Smooth muscle cell of the brain vasculature (primary cell): ENCODE data around the gene NUDT8.
"Not testable (repeated sequence)": the region's sequence is repeated elsewhere in the genome, so short reads cannot be mapped to it uniquely, and the experiment has no call there.

Experiments
- DNase-seq: peaks from one replicate; pipeline ENCODE4 v3.0.0-alpha.2; 2012; ENCODE audit warnings: low read depth, low spot score

The NUDT8 gene

DNA sequence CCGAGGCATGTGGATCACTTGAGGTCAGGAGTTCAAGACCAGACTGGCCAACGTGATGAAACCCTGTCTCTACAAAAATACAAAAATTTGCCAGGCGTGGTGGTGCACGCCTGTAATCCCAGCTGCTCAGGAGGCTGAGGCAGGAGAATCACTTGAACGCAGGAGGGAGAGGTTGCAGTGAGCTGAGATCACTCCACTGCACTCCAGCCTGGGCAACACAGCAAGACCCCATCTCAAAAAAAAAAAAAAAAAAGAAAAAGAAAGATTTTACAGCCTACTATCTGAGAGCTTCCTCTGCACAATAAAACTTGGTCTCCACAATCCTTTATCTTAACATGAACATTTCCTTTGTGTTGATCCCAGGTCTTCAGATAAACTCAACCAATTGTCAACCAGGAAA is 31.0 kb upstream of the NUDT8 start:
- not testable (repeated sequence) for DNase-seq

DNA sequence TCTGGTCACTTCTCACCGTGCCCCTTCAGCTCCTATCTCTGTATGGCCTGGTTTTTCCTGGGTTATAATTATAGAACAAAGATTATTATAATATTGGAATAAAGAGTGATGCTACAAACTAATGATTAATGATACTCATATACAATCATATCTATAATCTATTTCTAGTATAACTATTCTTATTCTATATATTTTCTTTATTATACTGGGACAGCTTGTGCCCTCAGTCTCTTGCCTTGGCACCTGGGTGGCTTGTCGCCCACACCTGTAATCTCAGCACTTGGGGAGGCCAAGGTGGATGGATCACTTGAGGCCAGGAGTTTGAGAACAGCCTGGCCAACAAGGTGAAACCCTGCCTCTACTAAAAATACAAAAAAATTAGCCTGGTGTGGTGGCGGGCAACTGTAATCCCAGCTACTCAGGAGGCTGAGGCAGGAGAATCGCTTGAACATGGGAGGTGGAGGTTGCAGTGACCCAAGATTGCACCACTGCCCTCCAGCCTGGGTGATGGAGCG is 30.0 kb upstream of the NUDT8 start:
- DNase-seq, result not testable (repeated sequence)

DNA sequence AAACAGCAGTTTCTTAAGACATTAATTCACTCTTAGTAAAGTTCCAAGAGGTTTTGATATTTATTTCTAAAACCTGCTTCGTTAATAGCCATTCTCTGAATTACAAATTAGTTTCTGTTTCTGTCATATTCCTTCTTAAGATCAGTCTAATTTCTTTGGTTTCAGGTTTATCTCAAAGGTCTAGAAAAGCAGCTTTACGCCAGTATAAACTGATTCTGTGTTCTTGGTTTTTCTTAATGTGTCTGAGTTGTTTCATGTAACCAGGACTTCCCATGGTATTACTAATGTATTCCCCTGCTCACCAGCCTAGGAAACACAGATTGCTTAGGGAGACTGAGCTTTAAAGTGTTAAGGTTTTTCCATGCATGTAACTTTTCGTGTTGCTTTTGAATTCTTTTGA is 27.6 kb upstream of the NUDT8 start:
- DNase-seq, result no peak

DNA sequence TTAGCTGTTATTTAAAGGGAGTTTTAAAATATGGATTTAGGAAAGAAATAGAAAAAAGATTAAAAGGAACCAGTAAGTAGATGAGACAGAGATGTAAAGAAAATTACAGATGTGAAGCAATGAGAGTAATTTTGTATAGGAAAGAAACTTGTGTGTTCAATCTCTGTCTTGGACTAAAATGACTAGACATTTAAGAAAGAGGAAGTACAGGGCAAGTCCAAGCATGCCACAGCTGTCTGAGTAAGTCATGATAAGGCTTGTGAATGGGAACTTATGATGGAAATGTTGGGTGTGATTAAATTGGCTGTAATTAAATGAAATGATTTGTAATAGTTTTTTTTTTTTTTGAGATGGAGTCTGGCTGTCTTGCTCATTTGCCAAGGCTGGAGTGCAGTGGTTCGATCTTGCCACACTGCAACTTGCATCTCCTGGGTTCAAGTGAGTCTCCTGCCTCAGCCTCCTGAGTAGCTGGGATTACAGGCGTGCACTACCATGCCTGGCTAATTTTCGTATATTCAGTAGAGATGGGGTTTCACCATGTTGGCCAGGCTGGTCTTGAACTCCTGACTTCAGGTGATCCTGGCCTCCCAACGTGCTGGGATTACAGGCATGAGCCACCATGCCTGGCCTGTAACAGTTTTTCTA is 26.7 kb upstream of the NUDT8 start:
- no peak for DNase-seq

DNA sequence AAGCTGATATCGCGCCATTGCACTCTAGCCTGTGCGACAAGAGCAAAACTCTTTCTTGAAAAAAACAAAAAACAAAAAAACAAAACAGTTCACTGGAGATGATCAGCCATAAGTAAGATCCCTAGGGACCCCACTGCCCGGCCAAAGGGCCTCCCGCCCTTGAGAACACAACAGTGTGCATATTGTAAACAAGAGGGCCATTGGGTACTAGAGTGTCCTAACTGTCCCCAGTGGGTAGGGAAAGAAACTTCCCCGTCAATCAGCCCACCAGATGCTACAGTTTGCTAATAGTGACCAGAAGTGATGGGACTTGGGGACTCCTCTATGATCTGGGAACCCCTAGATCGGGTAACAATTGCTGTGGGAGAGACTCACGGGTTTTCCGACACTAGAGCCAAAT is 24.5 kb upstream of the NUDT8 start:
- no peak for DNase-seq

DNA sequence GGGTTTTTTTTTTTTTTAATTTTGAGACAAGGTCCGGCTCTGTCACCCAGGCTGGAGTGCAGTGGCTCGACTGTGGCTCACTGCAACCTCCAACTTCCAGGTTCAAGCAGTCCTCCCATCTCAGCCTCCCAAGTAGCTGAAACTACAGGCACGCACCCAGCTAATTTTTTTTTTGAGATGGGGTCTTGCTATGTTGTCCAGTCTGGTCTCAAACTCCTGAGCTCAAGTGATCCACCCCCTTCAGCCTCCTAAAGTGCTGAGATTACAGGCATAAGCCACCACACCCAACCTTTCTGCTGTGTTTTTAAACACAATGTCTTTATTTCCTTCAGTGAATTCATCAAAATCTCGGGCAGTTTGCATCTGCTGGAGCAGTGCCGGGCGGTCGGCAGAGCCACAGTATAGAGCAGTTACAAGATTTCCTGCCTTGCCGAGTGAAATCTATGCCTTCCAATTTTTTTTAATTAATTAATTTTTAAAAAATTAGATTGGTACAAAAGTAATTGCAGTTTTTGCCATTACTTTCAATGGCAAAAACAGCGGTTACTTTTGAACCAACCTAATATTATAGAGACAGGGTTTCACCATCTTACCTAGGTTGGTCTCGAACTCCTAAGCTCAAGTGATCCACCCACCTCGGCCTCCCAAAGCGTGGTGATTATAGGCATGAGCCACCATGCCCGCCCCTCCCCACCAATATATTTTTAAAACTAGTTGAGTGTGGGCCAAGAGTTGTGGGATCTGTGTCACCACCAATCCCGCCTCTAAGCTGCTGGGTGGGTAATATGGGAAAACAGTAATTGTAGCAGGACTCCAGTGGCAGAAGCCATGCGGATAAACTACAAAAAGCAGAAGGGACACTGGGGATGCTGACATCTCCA is 23.5 kb upstream of the NUDT8 start:
- DNase-seq, result no peak

DNA sequence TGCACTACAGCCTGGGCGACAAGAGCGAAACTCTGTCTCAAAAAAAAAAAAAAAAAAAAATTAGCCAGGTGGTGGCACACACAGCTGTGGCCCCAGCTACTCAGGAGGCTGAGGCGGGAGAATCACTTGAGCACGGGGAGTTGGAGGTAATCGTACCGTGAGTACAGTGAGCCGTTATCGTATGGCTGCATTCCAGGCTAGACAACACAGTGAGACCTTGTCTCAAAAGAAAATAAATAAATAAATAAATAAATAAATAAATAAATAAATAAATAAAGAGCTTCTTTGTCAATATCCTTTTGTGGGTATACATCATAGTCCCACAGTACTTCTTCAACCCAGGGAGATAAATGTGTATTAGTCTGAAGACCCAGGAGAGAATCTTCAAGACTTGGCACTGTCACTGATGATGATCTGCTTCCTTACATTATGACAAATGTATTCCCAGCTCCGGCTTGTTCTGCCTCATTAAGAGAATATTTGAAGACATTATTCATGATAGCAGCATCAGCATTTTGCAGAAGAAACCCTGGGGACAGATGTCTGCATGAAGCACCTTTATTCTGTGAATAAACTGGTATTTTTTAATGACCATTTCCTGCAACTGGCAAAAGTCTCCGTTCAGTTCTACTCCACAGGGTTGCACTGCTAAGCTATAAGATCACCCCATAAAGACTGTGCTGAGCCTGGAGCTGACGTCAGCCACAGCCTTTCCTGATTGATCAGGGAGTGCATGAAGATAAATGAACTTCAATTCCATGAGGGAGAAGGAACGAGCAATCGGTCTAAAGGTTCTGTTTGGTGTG is 22.4 kb upstream of the NUDT8 start:
- DNase-seq, result no peak

DNA sequence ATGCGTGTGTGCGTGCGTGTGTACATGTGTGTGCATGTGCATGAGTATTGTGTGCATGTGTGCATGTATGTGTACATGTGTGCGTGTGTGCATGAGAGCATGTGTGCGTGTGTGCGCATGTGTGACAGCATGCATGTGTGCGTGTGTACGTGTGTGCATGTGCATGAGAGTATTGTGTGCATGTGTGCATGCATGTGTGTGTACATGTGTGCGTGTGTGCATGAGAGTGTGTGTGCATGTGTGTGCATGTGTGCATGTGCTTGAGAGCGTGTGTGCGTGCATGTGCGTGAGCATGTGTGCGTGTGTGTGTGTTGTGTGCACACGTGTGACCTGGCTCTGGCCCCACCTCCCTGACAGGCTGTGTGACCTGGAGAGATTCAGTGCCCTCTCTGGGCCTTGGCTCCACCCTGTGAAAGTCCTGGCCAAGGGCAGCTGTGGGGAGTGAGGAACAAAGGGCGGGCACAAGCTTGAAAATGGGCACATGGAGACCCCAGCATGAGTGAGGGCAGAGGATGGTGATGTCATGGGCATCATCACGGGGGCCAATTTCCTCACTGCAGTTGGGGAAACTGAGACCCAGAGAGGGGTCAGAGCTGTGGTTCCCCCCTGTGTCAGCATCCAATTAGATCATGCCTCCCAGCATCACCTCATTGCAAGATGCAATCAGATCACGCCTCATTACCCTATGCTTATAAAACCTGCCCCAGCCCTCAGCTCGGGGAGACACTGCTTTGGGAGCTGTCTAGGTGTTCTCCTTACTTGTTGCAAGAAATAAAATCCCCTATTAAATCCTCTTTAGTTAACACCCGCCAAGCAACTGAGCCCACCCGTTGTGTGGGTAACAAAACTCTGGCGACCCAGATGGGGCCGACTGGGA is 20.1 kb upstream of the NUDT8 start:
- no peak for DNase-seq

DNA sequence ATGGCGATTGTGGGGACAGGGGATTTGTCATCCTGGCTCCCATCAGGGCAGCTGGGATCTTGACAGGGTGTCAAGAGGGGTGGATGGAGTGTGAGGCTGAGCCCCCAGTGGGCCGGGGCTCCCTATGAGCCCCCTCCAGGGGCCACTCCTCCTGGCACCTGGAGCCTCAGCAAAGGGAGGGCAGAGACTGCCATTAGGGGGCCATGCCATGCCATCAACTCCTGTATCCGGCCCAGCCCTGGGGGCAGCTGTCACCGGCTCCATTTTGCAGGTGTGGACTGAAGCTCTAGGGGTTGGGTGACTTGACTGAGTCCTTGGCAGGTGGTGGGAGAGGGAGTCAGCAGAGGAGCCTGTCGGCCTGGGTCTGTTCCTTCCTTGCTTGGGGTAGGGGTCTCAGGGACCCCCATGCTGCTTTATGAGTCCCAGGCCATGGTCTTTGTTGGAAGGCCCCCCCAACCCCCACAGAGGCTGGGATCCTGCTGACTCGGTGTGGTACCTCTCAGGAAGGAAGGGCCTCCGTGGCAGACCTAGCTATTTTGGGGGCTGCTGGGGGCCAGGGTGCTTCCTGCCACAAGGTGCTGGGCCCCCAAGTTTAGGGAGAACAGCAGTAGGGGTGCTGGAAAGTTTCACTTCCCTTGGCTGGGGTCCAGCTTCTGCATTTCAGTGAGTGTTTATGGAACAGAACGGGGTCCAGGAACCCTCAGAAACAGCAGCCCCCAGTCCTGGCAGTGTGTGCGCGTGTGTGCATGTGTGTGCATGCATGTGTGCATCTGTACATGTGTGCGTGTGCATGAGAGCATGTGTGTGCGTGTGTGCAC is 19.3 kb upstream of the NUDT8 start:
- DNase-seq, result no peak

DNA sequence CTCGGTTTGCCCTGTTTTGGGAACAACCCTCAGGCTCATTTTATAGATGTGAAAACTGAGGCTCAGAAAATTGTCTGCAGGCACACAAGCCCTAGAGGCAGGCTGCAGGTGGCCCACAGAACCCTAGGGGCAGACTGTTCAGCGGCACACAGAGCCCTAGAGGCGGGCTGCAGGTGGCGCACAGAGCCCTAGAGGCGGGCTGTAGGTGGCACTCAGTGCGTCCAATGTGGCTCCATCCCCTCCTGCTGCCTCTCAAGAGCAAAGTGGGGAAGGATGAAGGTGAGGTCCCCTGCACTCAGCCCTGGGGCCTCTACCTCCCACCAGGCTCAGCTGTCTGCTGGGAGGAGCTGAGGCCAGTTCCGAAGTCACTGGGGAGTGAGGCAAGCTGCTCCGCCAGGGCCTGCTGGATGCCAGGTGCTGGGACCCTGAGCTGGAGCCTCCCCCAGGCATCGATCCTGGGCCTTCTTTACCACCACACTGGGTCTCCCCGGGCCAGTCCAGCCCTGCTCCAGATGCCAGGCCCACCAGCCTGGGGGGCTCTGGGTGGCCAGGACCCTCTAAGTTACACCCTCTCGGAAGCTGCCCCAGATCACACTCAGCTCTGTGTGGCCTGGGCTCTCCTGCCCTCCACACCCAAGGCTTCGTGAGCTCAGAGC is 18.5 kb upstream of the NUDT8 start:
- no peak for DNase-seq

DNA sequence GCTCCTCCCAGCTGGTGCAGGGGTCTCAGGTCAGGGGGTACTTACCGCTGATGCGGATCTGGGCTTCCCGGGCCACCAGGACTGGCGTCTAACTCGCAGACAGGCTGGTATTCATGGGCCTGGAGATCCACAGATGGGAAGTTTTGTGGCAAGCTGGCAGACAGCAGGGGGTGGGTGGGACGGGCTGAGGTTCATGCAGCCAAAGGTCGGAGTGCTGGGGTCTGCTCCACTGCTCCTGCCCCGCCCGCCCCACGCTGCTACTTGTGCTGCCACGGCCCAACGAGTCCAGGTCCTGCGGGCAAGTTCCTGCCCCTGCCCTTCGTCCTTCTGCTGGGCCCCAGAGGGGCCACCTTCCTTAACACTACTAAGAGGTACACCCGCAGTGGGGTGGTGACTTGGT is 17.7 kb upstream of the NUDT8 start:
- no peak for DNase-seq

DNA sequence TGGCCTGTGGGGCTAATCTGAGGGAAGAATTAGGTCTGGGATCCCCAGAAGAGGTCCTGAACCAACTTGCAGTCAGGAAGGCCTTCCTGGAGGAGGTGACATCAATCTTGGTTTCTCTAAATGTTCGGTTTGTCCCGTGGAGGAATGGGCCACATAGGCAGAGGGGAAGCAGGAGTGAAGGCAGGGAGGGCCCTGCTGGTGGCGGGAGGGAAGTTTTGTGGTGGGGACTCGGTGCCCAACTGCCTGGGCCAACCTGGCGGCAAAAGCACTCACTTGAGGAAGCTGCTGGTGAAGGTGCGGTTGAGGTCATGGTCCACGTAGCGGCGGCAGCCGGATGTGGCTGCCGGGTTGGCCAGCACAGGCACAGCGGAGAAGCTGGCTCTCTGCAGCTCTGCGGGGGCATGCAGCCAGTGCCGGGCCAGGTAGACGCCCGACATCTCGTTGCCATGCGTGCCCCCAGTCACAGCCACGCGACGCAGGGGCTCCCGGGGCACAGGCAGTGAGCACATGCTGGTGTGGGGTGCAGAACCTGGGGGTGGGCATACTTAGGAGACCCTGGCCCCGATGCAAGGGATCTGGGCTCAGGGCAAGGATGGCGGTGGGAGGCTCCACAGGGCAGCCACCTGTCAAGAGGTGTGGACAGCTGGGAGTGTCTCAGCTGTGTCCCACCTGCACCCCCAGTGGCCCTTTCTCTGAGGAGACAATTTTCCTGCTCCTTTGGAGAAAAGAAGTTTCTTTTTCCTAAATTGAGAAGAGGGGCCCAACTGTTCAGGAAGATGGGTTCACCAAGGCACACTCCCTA is 17.0 kb upstream of the NUDT8 start:
- no peak for DNase-seq

DNA sequence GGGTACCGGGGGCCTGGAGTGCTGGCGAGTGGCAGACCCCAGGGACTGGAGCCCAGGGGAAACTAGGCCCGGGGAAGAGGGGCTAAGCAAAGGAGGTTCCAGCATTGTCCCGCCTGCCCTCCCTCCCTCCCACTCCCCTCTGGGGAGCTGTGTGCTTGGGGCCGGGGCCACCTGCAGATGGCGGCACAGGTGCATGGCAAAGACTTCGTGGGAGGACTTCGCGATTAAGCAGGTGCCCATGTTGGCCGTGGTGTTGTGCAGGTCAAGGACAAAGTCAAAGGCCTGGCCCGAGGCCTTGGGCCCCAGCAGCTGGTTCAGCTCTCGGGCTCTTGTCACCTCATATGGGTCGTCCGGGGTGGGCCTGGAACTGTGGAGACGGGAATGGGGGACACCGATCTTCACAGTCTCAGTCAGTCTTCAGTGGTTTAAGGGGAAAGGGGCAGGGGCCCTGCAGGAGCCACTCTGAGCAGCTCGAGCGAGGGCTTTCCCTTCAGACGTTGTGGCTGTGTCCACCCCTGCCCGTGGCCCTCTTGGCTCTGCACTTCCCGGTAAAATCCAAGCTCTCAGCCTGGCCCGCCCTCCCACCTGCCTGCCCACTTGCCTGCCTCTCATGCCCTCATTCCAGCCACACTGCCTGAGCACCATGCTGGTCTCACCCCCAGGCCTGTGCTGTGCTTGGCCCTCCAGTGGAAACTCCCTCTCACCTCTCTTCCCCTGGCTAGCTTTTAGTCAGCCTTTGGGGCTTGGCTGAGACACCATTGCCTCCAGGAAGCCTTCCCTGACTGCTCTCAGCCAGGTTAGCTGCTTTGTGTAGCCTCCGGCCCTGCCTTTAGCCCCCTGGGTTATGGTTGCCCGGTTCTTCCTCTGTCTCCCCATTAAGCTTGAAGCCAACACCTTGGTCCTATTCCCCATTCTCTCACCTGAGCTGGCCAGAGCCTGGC is 16.1 kb upstream of the NUDT8 start:
- DNase-seq, result no peak

DNA sequence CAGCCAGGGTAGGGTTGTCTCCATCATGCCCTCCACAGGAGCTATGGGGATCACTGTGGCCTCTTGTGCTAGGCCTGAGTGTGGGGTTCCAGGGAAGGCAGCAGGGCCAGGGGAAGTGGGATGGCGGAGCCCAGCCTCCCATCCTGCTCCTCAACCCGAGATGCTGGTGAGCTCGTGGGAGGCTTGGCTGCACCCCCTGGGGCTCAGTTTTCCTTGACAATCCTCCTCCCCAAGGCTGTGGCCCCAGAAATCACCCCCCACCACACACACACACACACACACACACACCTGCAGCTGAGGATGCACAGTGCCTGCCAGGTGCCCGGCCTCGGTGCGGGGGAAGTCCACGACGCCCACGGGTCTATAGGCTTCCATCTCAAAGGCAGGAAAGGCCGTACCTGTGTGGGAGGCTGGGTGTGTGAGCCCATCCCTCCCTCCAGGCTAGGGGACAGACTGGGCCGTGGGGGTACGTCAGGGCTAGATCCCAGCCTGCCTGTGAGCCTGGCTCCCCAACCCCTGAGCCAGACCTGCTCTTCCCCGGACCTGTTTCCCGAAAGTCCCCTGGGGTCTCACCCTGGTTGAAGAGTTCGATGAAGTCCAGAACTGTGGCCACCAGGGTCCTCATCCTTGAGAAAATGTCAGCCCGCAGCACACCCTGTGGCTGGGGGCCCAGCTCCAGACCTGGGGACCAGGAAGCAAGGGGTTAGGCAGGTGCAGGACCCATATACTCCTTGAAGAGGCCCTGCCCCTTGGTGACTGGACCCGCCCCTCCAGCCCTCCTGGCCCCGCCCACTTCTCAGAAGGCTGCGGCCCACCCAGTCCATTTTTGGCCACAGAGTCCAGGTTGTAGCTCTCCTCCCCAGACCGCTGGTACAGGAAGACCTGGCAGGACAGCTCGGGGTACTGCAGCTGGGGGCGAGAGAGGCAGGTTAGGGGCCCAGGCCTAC is 15.0 kb upstream of the NUDT8 start:
- DNase-seq, result no peak

DNA sequence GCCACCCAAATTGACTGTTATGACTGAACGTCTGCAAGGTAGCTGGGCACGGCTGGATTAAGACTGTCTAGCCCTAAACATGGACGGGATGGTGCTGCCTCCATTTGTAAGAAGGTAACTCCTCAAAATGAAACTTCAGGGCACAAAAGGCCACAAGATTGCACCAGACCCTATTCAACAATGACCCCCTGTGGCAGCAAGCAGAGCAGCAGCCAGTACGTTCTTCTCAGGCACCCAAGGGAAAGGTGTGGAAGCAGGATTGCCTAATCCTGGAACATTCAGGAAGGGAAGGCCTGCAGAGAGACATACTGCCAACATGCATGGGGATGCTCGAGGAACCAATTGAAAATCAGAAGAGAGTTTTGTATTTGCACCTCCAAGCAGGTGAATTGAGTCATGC is 14.3 kb upstream of the NUDT8 start:
- no peak for DNase-seq
